T-helper 17 cell (primary cell): ENCODE data around the gene KXD1. TPM values are rescaled to one million over a fixed set of nuclear protein-coding genes. Genes with fewer than 3 reads are reported as not detected.

Experiments
- ATAC-seq: fragments of 150-1000 bp; cut with Tn5 transposase; 2 replicates; pipeline ENCODE4 v1.10.0; 2021; ENCODE audit warnings: mild to moderate bottlenecking, moderate library complexity
- DNase-seq, 3 donors: peaks; one replicate each; pipeline versions ENCODE4 v3.0.0 to v3.0.0-alpha.2; 2020 to 2021
- H3K9me3 ChIP-seq: one replicate; pipeline ENCODE4 v1.7.0; 2013; ENCODE audit warnings: low read length, mild to moderate bottlenecking; ENCODE audit not compliant: control insufficient read depth, poor library complexity, severe bottlenecking
- H3K27ac Mint-ChIP-seq: one replicate; pipeline ENCODE4 v1.8.0; 2022; ENCODE audit warnings: mild to moderate bottlenecking, moderate library complexity, mixed read lengths
- H3K27me3 Mint-ChIP-seq: one replicate; pipeline ENCODE4 v1.8.0; 2022; ENCODE audit warnings: mixed read lengths
- H3K36me3 Mint-ChIP-seq: one replicate; pipeline ENCODE4 v1.8.0; 2022; ENCODE audit warnings: low read depth, mixed read lengths
- H3K4me1 Mint-ChIP-seq: one replicate; pipeline ENCODE4 v1.8.0; 2022; ENCODE audit warnings: mild to moderate bottlenecking, mixed read lengths
- H3K4me3 Mint-ChIP-seq: one replicate; pipeline ENCODE4 v1.8.0; 2022; ENCODE audit warnings: mild to moderate bottlenecking, moderate library complexity, mixed read lengths
- total RNA-seq, 4 donors: library from RNA in 2 of 4; stranded (reverse) in 2 of 4; gene quantifications; one replicate each; pipeline ENCODE4 v1.2.3 and lab custom pipeline; 2022 to 2026

The KXD1 gene
- total RNA-seq, 2 donors from 2014 or later, result 69.6 to 78.5 TPM

GRCh38 chr19:18603958-18604819 lies 46.5 kb downstream of the KXD1 start:
- H3K4me3 Mint-ChIP-seq, result no peak overlapping the region
- H3K9me3 ChIP-seq, result no peaks in the 10 kb centered on the region
- H3K36me3 Mint-ChIP-seq, result peaks cover 10% of the 10 kb centered on the region
- no peak for DNase-seq
- no peak overlapping the region for H3K27ac Mint-ChIP-seq
- H3K4me1 Mint-ChIP-seq, result peaks cover 17% of the 10 kb centered on the region
- H3K27me3 Mint-ChIP-seq, result peaks cover 71% of the 10 kb centered on the region
- no peak for ATAC-seq

DNA sequence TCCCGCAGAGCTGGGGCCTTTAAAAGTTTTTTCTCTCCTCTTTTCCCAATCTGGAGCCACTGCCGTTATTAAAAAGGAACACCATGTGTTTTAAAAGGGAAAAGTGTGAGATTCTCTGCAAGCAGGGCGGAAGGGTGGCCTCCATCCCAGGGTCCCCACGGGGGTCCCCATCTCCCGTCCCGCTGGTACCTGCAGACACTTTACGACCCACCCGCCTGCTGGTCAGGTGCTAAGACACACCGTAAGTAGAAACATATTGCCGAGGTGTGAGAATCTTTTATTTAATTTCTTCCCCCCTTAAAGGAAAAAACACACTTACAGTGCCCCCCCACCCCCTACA lies 47.1 kb downstream of the KXD1 start:
- ATAC-seq (no peak), DNase-seq (no peak)
- no peaks in the 10 kb centered on the region for H3K9me3 ChIP-seq
- peaks cover 12% of the 10 kb centered on the region for H3K36me3 Mint-ChIP-seq
- H3K27ac Mint-ChIP-seq, result no peak overlapping the region
- peaks cover 20% of the 10 kb centered on the region for H3K4me1 Mint-ChIP-seq
- H3K27me3 Mint-ChIP-seq, result peaks cover 71% of the 10 kb centered on the region
- no peak overlapping the region for H3K4me3 Mint-ChIP-seq

GRCh38 chr19:18605196-18605545 lies 47.5 kb downstream of the KXD1 start:
- H3K9me3 ChIP-seq, result no peaks in the 10 kb centered on the region
- Mint-ChIP-seq H3K27me3 (peaks cover 71% of the 10 kb centered on the region), H3K4me1 (peaks cover 20% of the 10 kb centered on the region), H3K27ac (no peak overlapping the region), H3K4me3 (peak overlapping the region; percentile 50), H3K36me3 (peaks cover 12% of the 10 kb centered on the region)
- DNase-seq, result no peak
- no peak for ATAC-seq

DNA sequence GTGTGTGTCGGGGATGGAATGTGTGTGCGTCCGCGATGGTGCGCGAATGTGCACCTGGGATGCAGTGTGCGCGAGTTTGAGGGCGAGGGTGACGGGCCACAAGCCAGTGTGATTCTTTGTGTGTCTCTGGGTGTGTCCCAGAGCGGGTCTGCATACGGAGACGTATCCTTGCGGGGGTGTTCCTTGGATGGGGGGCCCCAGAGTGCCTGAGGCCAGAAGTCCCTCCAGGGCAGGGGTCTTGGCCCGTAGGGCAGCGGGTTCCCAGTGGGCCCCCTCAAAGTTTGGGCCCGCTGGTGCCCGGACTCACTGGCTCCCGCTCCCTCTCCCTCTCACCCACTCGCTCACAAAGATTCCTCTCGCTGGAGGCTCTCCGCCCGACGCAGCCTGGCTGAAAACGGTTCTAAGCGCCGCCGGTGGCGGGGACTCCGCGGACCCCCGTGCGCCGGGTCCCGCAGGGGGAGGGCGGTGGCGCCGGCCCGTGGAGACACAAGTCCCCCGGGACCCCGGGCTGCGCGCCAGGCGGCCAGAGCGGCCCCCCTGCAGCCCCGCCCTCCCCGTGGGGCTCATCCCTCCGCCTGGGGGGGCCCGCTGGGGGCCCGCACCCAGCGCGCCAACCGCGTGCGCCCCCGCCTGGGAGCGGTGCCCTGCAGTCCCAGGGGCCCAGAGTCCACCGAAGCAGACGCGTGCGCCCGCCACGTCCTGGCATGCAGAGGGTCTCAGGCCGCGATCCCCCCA lies 48.0 kb downstream of the KXD1 start:
- no peak for ATAC-seq
- no peaks in the 10 kb centered on the region for H3K9me3 ChIP-seq
- Mint-ChIP-seq H3K27me3 (peaks cover 65% of the 10 kb centered on the region), H3K4me1 (peaks cover 20% of the 10 kb centered on the region), H3K4me3 (peak overlapping the region; percentile 50), H3K27ac (no peak overlapping the region), H3K36me3 (peaks cover 12% of the 10 kb centered on the region)
- DNase-seq, result no peak

GRCh38 chr19:18606281-18607225 lies 48.9 kb downstream of the KXD1 start, which contains the start of gene CRLF1:
Gene CRLF1, minus strand, starts transcription at chr19:18606799. Its CDS starts 143 bp downstream, at chr19:18606656.
- Mint-ChIP-seq H3K27me3 (peaks cover 65% of the 10 kb centered on the region), H3K27ac (no peak within 1 kb of the TSS), H3K36me3 (peaks cover 15% of the 10 kb centered on the region), H3K4me3 (peak within 1 kb of the TSS; percentile 61), H3K4me1 (peaks cover 24% of the 10 kb centered on the region)
- H3K9me3 ChIP-seq, result no peaks in the 10 kb centered on the region
- DNase-seq, result no peak
- no peak for ATAC-seq

DNA sequence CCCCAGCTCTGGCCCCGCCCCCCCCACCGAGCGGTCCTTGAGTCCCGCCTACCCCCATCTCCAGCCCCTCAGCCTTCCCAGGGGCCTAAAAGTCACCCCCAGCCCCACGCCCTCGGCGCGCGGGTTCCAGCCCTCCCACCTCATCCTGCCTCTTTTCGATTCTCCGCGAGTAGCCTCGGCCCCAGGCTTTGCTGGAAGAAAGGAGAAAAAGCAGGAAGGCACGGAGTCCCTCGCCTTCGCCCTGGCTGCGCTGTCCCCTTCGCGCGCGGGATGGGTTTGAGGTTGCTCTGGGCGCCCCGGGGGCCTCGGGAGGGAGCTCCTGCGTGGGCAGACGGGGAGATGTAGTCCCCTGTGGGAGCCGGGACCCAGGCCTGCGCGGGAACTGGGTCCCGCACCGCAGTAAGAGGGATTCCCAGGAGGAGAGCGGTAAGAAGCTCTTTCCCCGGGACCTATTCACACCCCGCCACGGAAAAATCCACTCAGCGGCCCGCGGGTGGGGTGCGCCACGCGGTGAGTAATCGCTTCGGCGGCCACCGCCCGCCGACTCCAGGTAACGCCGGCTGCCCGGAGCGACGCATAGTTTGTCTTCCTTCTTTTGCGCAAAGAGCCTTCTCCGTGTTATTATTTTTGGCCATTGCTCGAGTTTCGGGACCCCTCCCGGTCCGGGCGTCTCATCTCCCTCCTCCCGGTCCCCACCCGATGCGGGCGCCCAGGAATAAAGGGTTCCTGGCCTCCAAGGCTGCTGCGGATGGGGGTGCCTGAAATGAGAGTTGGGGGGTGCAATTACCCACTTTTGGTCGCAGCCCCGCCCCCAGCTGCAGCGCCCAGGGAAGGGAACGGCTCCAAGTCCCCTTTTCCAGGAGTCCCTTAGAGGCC lies 49.8 kb downstream of the KXD1 start:
- DNase-seq (no peak), ATAC-seq (no peak)
- Mint-ChIP-seq H3K27me3 (peaks cover 64% of the 10 kb centered on the region), H3K4me1 (peaks cover 32% of the 10 kb centered on the region), H3K36me3 (peaks cover 17% of the 10 kb centered on the region), H3K27ac (no peak overlapping the region), H3K4me3 (peak overlapping the region; percentile 61)
- H3K9me3 ChIP-seq, result no peaks in the 10 kb centered on the region

DNA sequence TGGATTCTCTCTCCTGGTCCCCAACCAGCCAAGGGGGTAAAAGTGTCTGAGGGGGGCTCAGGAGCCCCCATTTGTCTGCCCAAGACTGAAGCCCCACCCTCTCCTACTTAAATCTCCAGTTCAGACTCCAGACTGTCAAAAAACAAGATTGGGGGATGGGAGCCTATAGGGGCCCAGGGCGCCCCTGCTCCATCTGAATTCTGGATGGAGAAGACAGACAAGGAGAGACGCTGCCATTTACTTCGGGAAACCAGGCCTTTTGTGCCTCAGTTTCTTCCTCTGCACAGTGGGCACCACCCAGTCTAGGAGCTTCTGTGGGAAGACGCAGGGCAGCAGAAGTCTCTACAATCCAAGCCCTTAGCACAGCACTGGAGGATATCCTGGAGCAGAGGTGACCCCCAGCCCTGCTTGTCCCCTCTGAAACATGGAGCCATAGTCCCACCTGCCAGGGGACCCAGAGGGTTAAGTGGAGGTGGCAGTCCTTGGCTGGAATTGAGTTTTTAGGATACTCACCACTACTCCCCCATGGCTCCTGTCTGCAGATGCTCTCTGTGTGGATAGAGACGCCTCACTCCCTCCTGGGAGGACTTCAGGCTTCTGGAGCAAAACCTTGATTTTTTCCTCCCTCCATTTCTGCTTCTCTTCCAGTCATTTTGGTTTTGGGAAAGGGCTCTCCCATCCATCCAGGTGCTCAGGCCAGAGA lies 50.6 kb downstream of the KXD1 start:
- H3K4me3 Mint-ChIP-seq, result peak overlapping the region; percentile 77
- no peaks in the 10 kb centered on the region for H3K9me3 ChIP-seq
- H3K4me1 Mint-ChIP-seq, result peaks cover 30% of the 10 kb centered on the region
- peaks cover 14% of the 10 kb centered on the region for H3K36me3 Mint-ChIP-seq
- DNase-seq, result no peak
- H3K27ac Mint-ChIP-seq, result no peak overlapping the region
- no peak for ATAC-seq
- peaks cover 57% of the 10 kb centered on the region for H3K27me3 Mint-ChIP-seq

GRCh38 chr19:18608805-18609716 lies 51.4 kb downstream of the KXD1 start:
- peaks cover 33% of the 10 kb centered on the region for H3K4me1 Mint-ChIP-seq
- H3K9me3 ChIP-seq, result no peaks in the 10 kb centered on the region
- H3K4me3 Mint-ChIP-seq, result peak overlapping the region; percentile 77
- peaks cover 17% of the 10 kb centered on the region for H3K36me3 Mint-ChIP-seq
- H3K27ac Mint-ChIP-seq, result no peak overlapping the region
- no peak for DNase-seq
- H3K27me3 Mint-ChIP-seq, result peaks cover 58% of the 10 kb centered on the region
- no peak for ATAC-seq

GRCh38 chr19:18609717-18610051 lies 52.0 kb downstream of the KXD1 start:
- ATAC-seq (no peak), DNase-seq (no peak)
- H3K9me3 ChIP-seq, result no peaks in the 10 kb centered on the region
- Mint-ChIP-seq H3K27me3 (peaks cover 60% of the 10 kb centered on the region), H3K4me3 (no peak overlapping the region), H3K4me1 (peaks cover 35% of the 10 kb centered on the region), H3K36me3 (peaks cover 19% of the 10 kb centered on the region), H3K27ac (no peak overlapping the region)

DNA sequence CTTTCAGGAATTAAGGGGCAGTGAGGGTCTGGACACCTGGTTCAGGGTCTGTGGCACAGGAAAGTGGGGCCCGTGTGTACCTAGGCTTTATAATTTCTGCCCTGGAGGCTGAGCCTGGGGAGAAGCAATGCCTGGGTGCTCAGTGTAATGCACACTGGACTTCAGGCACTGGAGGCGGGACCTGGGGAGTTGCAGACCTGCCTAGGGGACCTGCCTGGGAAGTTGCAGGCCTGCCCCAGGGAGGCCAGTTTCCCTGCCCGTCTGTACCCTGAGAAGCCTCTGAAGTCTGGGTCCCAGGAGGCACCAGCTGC lies 52.5 kb downstream of the KXD1 start:
- no peak for ATAC-seq
- Mint-ChIP-seq H3K27ac (no peak overlapping the region), H3K27me3 (peaks cover 60% of the 10 kb centered on the region), H3K4me3 (no peak overlapping the region), H3K36me3 (peaks cover 19% of the 10 kb centered on the region), H3K4me1 (peaks cover 35% of the 10 kb centered on the region)
- no peaks in the 10 kb centered on the region for H3K9me3 ChIP-seq
- no peak for DNase-seq

GRCh38 chr19:18610556-18611326 lies 53.1 kb downstream of the KXD1 start:
- Mint-ChIP-seq H3K4me1 (peaks cover 32% of the 10 kb centered on the region), H3K4me3 (peak overlapping the region; percentile 71), H3K36me3 (peaks cover 16% of the 10 kb centered on the region), H3K27me3 (peaks cover 59% of the 10 kb centered on the region), H3K27ac (peak overlapping the region; percentile 78)
- no peak for DNase-seq
- H3K9me3 ChIP-seq, result no peaks in the 10 kb centered on the region
- no peak for ATAC-seq
